ENCODE results near the gene MAPKAP1.

DNA sequence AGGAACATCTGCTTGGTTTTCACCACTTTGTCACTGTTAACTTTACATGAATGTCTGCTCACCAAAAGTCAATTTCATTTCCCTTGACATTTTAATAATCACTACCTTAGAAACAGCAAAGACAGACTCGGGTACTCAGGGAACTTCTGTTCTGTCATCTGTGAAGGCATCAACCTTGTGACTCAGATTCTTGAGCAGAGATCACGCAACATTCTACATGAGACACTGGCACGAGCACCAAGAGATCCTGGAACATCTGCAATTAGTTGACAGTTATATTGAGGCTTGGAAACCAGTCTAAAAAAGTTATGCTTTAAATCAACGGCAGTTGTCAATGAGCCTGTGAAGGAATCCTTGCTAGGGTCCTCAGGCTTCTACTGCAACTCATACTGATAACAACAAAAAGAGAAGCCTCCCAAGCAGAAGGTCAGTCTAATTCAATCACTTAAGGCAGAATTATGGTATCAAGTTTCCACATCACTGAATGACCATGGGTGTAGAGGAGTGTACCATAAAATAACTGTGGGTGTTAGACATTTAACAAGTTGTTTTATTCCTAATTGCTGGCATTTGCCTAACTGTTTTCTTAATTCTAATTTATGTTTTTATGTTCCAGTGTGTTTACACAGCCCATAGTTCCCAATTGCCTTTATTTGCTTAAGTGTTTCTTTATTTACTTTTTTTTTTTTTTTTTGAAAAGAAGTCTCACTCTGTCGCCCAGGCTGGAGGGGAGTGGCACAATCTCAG, 36.8 kb upstream of the MAPKAP1 start:
- TF ChIP-seq EZH2phosphoT487 (IDR thresholded peaks at IDR 0.05; ENCODE audit: borderline replicate concordance, low read length): no peak
- TF ChIP-seq, protein P1, sequence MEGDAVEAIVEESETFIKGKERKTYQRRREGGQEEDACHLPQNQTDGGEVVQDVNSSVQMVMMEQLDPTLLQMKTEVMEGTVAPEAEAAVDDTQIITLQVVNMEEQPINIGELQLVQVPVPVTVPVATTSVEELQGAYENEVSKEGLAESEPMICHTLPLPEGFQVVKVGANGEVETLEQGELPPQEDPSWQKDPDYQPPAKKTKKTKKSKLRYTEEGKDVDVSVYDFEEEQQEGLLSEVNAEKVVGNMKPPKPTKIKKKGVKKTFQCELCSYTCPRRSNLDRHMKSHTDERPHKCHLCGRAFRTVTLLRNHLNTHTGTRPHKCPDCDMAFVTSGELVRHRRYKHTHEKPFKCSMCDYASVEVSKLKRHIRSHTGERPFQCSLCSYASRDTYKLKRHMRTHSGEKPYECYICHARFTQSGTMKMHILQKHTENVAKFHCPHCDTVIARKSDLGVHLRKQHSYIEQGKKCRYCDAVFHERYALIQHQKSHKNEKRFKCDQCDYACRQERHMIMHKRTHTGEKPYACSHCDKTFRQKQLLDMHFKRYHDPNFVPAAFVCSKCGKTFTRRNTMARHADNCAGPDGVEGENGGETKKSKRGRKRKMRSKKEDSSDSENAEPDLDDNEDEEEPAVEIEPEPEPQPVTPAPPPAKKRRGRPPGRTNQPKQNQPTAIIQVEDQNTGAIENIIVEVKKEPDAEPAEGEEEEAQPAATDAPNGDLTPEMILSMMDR (IDR thresholded peaks at IDR 0.05; ENCODE audit: low read depth, low read length, poor library complexity, severe bottlenecking): no peak
